Karpas-422 (cell line): ENCODE data around the gene LRRC1. TPM values are rescaled to one million over a fixed set of nuclear protein-coding genes. Genes with fewer than 3 reads are reported as not detected.

ENCODE experiments used
- DNase-seq: peaks from one replicate; pipeline ENCODE4 v3.0.0-alpha.2; 2015
- H2AFZ ChIP-seq: fragments of 200-600 bp; sonication (generic); 2 replicates; pipeline ENCODE4 v1.6.1; 2014; ENCODE audit warnings: antibody characterized with exemption, low read length, mixed read lengths
- H3K27ac ChIP-seq: fragments of 200-600 bp; sonication (generic); 2 replicates; pipeline ENCODE4 v1.5.1; 2014; ENCODE audit warnings: mild to moderate bottlenecking, low read length, moderate library complexity
- H3K27me3 ChIP-seq: fragments of 200-600 bp; sonication (generic); 2 replicates; pipeline ENCODE4 v1.6.1; 2014; ENCODE audit warnings: low read length, mixed read lengths
- H3K36me3 ChIP-seq: fragments of 200-600 bp; sonication (generic); 2 replicates; pipeline ENCODE4 v1.6.1; 2014; ENCODE audit warnings: low read length, mixed read lengths; ENCODE audit not compliant: insufficient read depth
- H3K4me1 ChIP-seq: fragments of 200-600 bp; sonication (generic); 2 replicates; pipeline ENCODE4 v1.6.1; 2014; ENCODE audit warnings: mild to moderate bottlenecking, low read length, mixed read lengths
- H3K4me2 ChIP-seq: fragments of 200-600 bp; sonication (generic); 2 replicates; pipeline ENCODE4 v1.6.1; 2014; ENCODE audit warnings: low read length, low read depth, mild to moderate bottlenecking; ENCODE audit not compliant: poor library complexity, severe bottlenecking
- H3K4me3 ChIP-seq: fragments of 200-600 bp; sonication (generic); 2 replicates; pipeline ENCODE4 v1.5.1; 2014; ENCODE audit warnings: mild to moderate bottlenecking, antibody characterized with exemption, low read length, mixed read lengths
- H3K79me2 ChIP-seq: fragments of 200-600 bp; sonication (generic); 2 replicates; pipeline ENCODE4 v1.6.1; 2014; ENCODE audit warnings: mild to moderate bottlenecking, low read length, mixed read lengths
- H3K9ac ChIP-seq: fragments of 200-600 bp; sonication (generic); 2 replicates; pipeline ENCODE4 v1.6.0; 2014; ENCODE audit warnings: low read length
- H3K9me2 ChIP-seq: fragments of 200-600 bp; sonication (generic), shearing (Covaris generic); replicated peaks from 2 replicates; pipeline ENCODE4 v1.6.0; 2014; ENCODE audit warnings: mild to moderate bottlenecking, low read length, moderate library complexity; ENCODE audit not compliant: insufficient read depth
- H3K9me3 ChIP-seq: fragments of 300-700, 200-600 bp; sonication (generic); 2 replicates; pipeline ENCODE4 v1.6.1; 2014; ENCODE audit warnings: low read length, mixed read lengths
- H4K20me1 ChIP-seq: fragments of 200-600 bp; sonication (generic); 2 replicates; pipeline ENCODE4 v1.6.1; 2014; ENCODE audit warnings: mild to moderate bottlenecking, antibody characterized with exemption, low read length, low read depth; ENCODE audit not compliant: insufficient read depth
- total RNA-seq: library from RNA; depleted of rRNA; stranded (reverse); fragments of >200 nt; shearing (Covaris generic); gene quantifications from 2 replicates; pipeline ENCODE4 v1.2.3, GENCODE V29; 2014; ENCODE audit warnings: low replicate concordance

The LRRC1 gene
- total RNA-seq, 1 experiment from 2014 or later, result 0.15 TPM

- Histone ChIP-seq H3K27me3 (no peaks in the 10 kb centered on the region), H3K4me1 (no peaks in the 10 kb centered on the region), H3K27ac (no peak overlapping the region), H3K4me3 (no peak overlapping the region), H2AFZ (no peak overlapping the region), H4K20me1 (no peaks in the 10 kb centered on the region; the same call in 1 of the 2 replicates), H3K9me3 (no peaks in the 10 kb centered on the region), H3K9ac (no peak overlapping the region), H3K9me2 (no peaks in the 10 kb centered on the region), H3K79me2 (no peaks in the 10 kb centered on the region), H3K36me3 (no peaks in the 10 kb centered on the region), H3K4me2 (no peak overlapping the region)
- DNase-seq, result no peak
Observed at GRCh38 chr6:53873922-53874321, 79.1 kb downstream of the LRRC1 start.

- Histone ChIP-seq H3K79me2 (no peaks in the 10 kb centered on the region), H3K27ac (no peak overlapping the region), H3K4me3 (no peak overlapping the region), H3K9me2 (no peaks in the 10 kb centered on the region), H3K9me3 (no peaks in the 10 kb centered on the region), H4K20me1 (no peaks in the 10 kb centered on the region), H3K27me3 (no peaks in the 10 kb centered on the region), H3K36me3 (no peaks in the 10 kb centered on the region), H3K9ac (no peak overlapping the region), H2AFZ (no peak overlapping the region), H3K4me1 (no peaks in the 10 kb centered on the region), H3K4me2 (no peak overlapping the region)
- no peak for DNase-seq
Observed at GRCh38 chr6:53874964-53875363, 80.2 kb downstream of the LRRC1 start.

GRCh38 chr6:53877151-53877550 lies 82.3 kb downstream of the LRRC1 start:
- Histone ChIP-seq H3K4me3 (no peak overlapping the region), H3K27me3 (no peaks in the 10 kb centered on the region), H2AFZ (no peak overlapping the region), H3K9ac (no peak overlapping the region), H3K79me2 (no peaks in the 10 kb centered on the region), H3K4me1 (no peaks in the 10 kb centered on the region), H3K9me2 (no peaks in the 10 kb centered on the region), H3K36me3 (no peaks in the 10 kb centered on the region), H3K4me2 (no peak overlapping the region), H3K9me3 (no peaks in the 10 kb centered on the region), H4K20me1 (no peaks in the 10 kb centered on the region), H3K27ac (no peak overlapping the region)
- no peak for DNase-seq

GRCh38 chr6:53878808-53879207 lies 84.0 kb downstream of the LRRC1 start:
- H3K36me3 ChIP-seq, result no peaks in the 10 kb centered on the region
- no peak overlapping the region for H3K4me2 ChIP-seq
- H2AFZ ChIP-seq, result no peak overlapping the region
- no peaks in the 10 kb centered on the region for H3K79me2 ChIP-seq
- H4K20me1 ChIP-seq, result no peaks in the 10 kb centered on the region
- no peak overlapping the region for H3K9ac ChIP-seq
- no peak overlapping the region for H3K4me3 ChIP-seq
- no peaks in the 10 kb centered on the region for H3K27me3 ChIP-seq
- no peak for DNase-seq
- no peaks in the 10 kb centered on the region for H3K4me1 ChIP-seq
- H3K27ac ChIP-seq, result no peak overlapping the region
- no peaks in the 10 kb centered on the region for H3K9me3 ChIP-seq
- H3K9me2 ChIP-seq, result no peaks in the 10 kb centered on the region

GRCh38 chr6:53879608-53880007 lies 84.8 kb downstream of the LRRC1 start:
- H3K27me3 ChIP-seq, result no peaks in the 10 kb centered on the region
- H3K9ac ChIP-seq, result no peak overlapping the region
- no peaks in the 10 kb centered on the region for H3K9me3 ChIP-seq

GRCh38 chr6:53887316-53887715 lies 92.5 kb downstream of the LRRC1 start:
- DNase-seq, result no peak
- no peaks in the 10 kb centered on the region for H3K79me2 ChIP-seq
- H3K36me3 ChIP-seq, result no peaks in the 10 kb centered on the region
- H2AFZ ChIP-seq, result no peak overlapping the region
- H4K20me1 ChIP-seq, result no peaks in the 10 kb centered on the region
- H3K9me3 ChIP-seq, result no peaks in the 10 kb centered on the region
- no peak overlapping the region for H3K4me2 ChIP-seq
- no peak overlapping the region for H3K27ac ChIP-seq
- H3K4me1 ChIP-seq, result no peaks in the 10 kb centered on the region
- H3K9ac ChIP-seq, result no peak overlapping the region
- no peak overlapping the region for H3K4me3 ChIP-seq
- no peaks in the 10 kb centered on the region for H3K27me3 ChIP-seq
- no peaks in the 10 kb centered on the region for H3K9me2 ChIP-seq

More at GRCh38 chr6:53879608-53880007, 84.8 kb downstream of the LRRC1 start:
- H3K9me2 ChIP-seq, result no peaks in the 10 kb centered on the region
- no peak overlapping the region for H2AFZ ChIP-seq
- no peaks in the 10 kb centered on the region for H3K4me1 ChIP-seq
- DNase-seq, result no peak
- H3K79me2 ChIP-seq, result no peaks in the 10 kb centered on the region
- H3K36me3 ChIP-seq, result no peaks in the 10 kb centered on the region
- no peak overlapping the region for H3K4me2 ChIP-seq
- H4K20me1 ChIP-seq, result no peaks in the 10 kb centered on the region
- H3K4me3 ChIP-seq, result no peak overlapping the region
- no peak overlapping the region for H3K27ac ChIP-seq

GRCh38 chr6:53888931-53889330 lies 94.1 kb downstream of the LRRC1 start:
- Histone ChIP-seq H4K20me1 (no peaks in the 10 kb centered on the region), H3K4me3 (no peak overlapping the region), H3K4me2 (no peak overlapping the region), H3K27ac (no peak overlapping the region), H3K4me1 (peaks cover 2% of the 10 kb centered on the region), H3K9me3 (no peaks in the 10 kb centered on the region), H3K9ac (no peak overlapping the region), H3K79me2 (no peaks in the 10 kb centered on the region), H3K9me2 (no peaks in the 10 kb centered on the region), H2AFZ (no peak overlapping the region), H3K27me3 (no peaks in the 10 kb centered on the region), H3K36me3 (no peaks in the 10 kb centered on the region)
- no peak for DNase-seq

GRCh38 chr6:53889365-53889764 lies 94.6 kb downstream of the LRRC1 start:
- no peaks in the 10 kb centered on the region for H3K36me3 ChIP-seq
- H3K4me3 ChIP-seq, result no peak overlapping the region
- H2AFZ ChIP-seq, result no peak overlapping the region
- H3K9ac ChIP-seq, result no peak overlapping the region
- no peaks in the 10 kb centered on the region for H3K9me3 ChIP-seq
- no peaks in the 10 kb centered on the region for H3K27me3 ChIP-seq
- H3K27ac ChIP-seq, result no peak overlapping the region
- no peaks in the 10 kb centered on the region for H3K79me2 ChIP-seq
- H3K9me2 ChIP-seq, result no peaks in the 10 kb centered on the region
- H3K4me2 ChIP-seq, result no peak overlapping the region
- peaks cover 5% of the 10 kb centered on the region for H3K4me1 ChIP-seq
- DNase-seq, result no peak
- no peaks in the 10 kb centered on the region for H4K20me1 ChIP-seq

GRCh38 chr6:53892707-53893106 lies 97.9 kb downstream of the LRRC1 start:
- no peak overlapping the region for H2AFZ ChIP-seq

More at GRCh38 chr6:53892707-53893106, 97.9 kb downstream of the LRRC1 start:
- no peak overlapping the region for H3K9ac ChIP-seq
- peaks cover 5% of the 10 kb centered on the region for H3K4me1 ChIP-seq
- no peaks in the 10 kb centered on the region for H3K79me2 ChIP-seq
- H3K36me3 ChIP-seq, result no peaks in the 10 kb centered on the region
- H3K27me3 ChIP-seq, result no peaks in the 10 kb centered on the region
- DNase-seq, result no peak
- H3K4me3 ChIP-seq, result no peak overlapping the region
- H3K27ac ChIP-seq, result no peak overlapping the region
- H3K9me3 ChIP-seq, result no peaks in the 10 kb centered on the region
- no peaks in the 10 kb centered on the region for H4K20me1 ChIP-seq
- H3K4me2 ChIP-seq, result no peak overlapping the region
- no peaks in the 10 kb centered on the region for H3K9me2 ChIP-seq
